GM12878 (cell line): ENCODE results near the gene ANKRD65. TPM values are rescaled to one million over a fixed set of nuclear protein-coding genes. Genes with fewer than 3 reads are reported as not detected.
A peak's percentile ranks its signal among the peaks of the same experiment; 100 is the strongest.

ENCODE experiments used
- ASH2L ChIP-seq: fragments of 300-600, 200-600 bp; sonication (generic); IDR thresholded peaks from 2 replicates; pipeline ENCODE4 v1.6.1; 2017; ENCODE audit warnings: low read depth, mild to moderate bottlenecking, borderline replicate concordance
- BHLHE40 ChIP-seq, 2 experiments: fragments of 450-650 bp in 1 of 2; IDR thresholded peaks; 2 replicates each; pipeline ENCODE4 v1.6.1; 2011 to 2017; ENCODE audit warnings: low read depth in 2 of 2, borderline replicate concordance in 1 of 2, improper control_type of control experiment in 1 of 2, low read length in 1 of 2, mild to moderate bottlenecking in 1 of 2
- CBX3 ChIP-seq: fragments of 200-600 bp; sonication (generic); IDR thresholded peaks from 2 replicates; pipeline ENCODE4 v1.6.1; 2016; ENCODE audit warnings: low read depth, borderline replicate concordance
- CHD2 ChIP-seq: IDR thresholded peaks from 2 replicates; pipeline ENCODE4 v1.6.1; 2011; ENCODE audit warnings: low read depth, low read length, improper control_type of control experiment, borderline replicate concordance
- KDM1A ChIP-seq: fragments of 200-600 bp; sonication (generic); IDR thresholded peaks from 2 replicates; pipeline ENCODE4 v1.6.1; 2016; ENCODE audit warnings: borderline replicate concordance
- KLF5 ChIP-seq: fragments of 450-650 bp; IDR thresholded peaks from 2 replicates; pipeline ENCODE4 v1.6.1; 2014; ENCODE audit warnings: mild to moderate bottlenecking; ENCODE audit not compliant: partially characterized antibody
- RAD21 ChIP-seq: IDR thresholded peaks from 2 replicates; pipeline ENCODE4 v1.6.1; 2011; ENCODE audit warnings: mild to moderate bottlenecking, low read depth, low read length, moderate library complexity; ENCODE audit not compliant: insufficient read depth
- RB1 ChIP-seq: fragments of 450-650 bp; formaldehyde crosslinking; IDR thresholded peaks from 2 replicates; pipeline ENCODE4 v1.6.1; 2017; ENCODE audit warnings: mild to moderate bottlenecking, borderline replicate concordance
- RBBP5 ChIP-seq: fragments of 200-600 bp; sonication (generic); conservative IDR thresholded peaks from 2 replicates; pipeline ENCODE4 v1.6.1; 2016
- SREBF2 ChIP-seq: IDR thresholded peaks from 2 replicates; pipeline ENCODE4 v1.6.1; 2012; ENCODE audit warnings: mild to moderate bottlenecking, low read length
- ZNF274 ChIP-seq: IDR thresholded peaks from one replicate; pipeline ENCODE4 v1.8.0; 2011; ENCODE audit not compliant: insufficient read length, insufficient read depth
- polyA plus RNA-seq, 11 experiments: library from polyadenylated mRNA; depleted of rRNA in 4 of 11; unstranded in 6 of 11; stranded (reverse) in 5 of 11; fragments of >200 nt; fragmentation: Nextera tagmentation in 4 of 11; fragmentation: Illumina TruSeq in 1 of 11; extraction: Ambion mirVana in 4 of 11; extraction: Trizol in 1 of 11; gene quantifications; 1 replicate in 1 of 11; 2 replicates in 10 of 11; pipeline versions ENCODE4 v1.2.1 to v1.2.3, GENCODE V29; 2011 to 2016; ENCODE audit warnings: inconsistent platforms in 2 of 11, missing spikeins in 2 of 11, low read depth in 1 of 11
- total RNA-seq, 4 experiments: library from RNA; depleted of rRNA in 3 of 4; stranded (reverse); fragments of >200 nt in 3 of 4; fragmentation: Illumina TruSeq in 1 of 4; extraction: Trizol in 1 of 4; gene quantifications; 2 replicates each; pipeline versions ENCODE4 v1.2.1 to v1.2.3, GENCODE V29; 2013 to 2021
- TF ChIP-seq, protein P1 (sequence below): fragments of 450-650 bp; IDR thresholded peaks from 2 replicates; pipeline ENCODE4 v1.6.1; 2018; ENCODE audit warnings: mild to moderate bottlenecking, low read depth, moderate library complexity; ENCODE audit not compliant: partially characterized antibody
- TF ChIP-seq, protein P2 (sequence below): IDR thresholded peaks from 2 replicates; pipeline ENCODE4 v1.6.1; 2012; ENCODE audit warnings: low read depth, low read length, improper control_type of control experiment
- TF ChIP-seq, protein P3 (sequence below): fragments of 450-650 bp; IDR thresholded peaks from 2 replicates; pipeline ENCODE4 v1.6.1; 2016; ENCODE audit warnings: mild to moderate bottlenecking, moderate library complexity, borderline replicate concordance
- TF ChIP-seq, protein P4 (sequence below): IDR thresholded peaks from 2 replicates; pipeline ENCODE4 v1.6.1; 2011; ENCODE audit warnings: mild to moderate bottlenecking, low read depth, low read length, moderate library complexity; ENCODE audit not compliant: insufficient replicate concordance

Gene ANKRD65
- total and polyA plus RNA-seq, 10 of the 15 experiments (the other 5 are each of a cell fraction or from before 2014, with no cell fraction given): 0.05 to 2.8 (median 0.37) TPM

DNA sequence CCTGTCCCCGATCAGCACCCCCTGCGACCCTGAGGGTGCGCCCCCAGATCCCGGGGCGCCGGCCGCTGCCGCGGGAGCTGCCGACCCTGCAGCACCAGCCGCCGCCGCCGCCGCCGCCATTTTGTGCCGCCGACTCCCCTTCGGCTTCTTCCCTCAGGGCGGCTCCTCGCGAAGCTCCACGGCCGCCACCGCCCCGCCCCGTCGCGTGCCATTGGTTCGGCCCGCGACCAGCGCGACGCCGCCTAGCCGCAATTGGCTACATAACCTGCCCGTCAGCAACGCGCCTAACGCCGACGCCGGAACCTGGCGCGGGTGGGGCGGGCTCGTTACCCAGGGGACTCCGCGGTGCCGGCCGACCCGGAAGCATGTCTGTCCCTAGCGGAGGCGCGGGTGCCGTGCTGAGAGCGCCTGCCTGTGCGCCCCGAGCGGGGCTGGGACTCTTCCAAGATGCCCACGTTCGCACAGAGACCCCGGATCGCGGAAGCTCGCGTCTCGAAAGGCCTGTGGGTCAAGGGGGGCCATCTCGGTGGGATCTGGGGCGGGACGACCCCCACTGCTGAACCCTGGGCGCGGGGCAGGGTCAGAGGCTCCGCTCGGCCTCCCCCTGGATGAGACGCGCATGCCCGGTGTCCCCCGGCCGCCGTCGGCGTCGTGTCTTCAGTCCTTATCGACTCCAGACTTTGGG lies 21.7 kb downstream of the ANKRD65 start, which contains the start of gene CCNL2 (continued):
- TF ChIP-seq, protein P1, sequence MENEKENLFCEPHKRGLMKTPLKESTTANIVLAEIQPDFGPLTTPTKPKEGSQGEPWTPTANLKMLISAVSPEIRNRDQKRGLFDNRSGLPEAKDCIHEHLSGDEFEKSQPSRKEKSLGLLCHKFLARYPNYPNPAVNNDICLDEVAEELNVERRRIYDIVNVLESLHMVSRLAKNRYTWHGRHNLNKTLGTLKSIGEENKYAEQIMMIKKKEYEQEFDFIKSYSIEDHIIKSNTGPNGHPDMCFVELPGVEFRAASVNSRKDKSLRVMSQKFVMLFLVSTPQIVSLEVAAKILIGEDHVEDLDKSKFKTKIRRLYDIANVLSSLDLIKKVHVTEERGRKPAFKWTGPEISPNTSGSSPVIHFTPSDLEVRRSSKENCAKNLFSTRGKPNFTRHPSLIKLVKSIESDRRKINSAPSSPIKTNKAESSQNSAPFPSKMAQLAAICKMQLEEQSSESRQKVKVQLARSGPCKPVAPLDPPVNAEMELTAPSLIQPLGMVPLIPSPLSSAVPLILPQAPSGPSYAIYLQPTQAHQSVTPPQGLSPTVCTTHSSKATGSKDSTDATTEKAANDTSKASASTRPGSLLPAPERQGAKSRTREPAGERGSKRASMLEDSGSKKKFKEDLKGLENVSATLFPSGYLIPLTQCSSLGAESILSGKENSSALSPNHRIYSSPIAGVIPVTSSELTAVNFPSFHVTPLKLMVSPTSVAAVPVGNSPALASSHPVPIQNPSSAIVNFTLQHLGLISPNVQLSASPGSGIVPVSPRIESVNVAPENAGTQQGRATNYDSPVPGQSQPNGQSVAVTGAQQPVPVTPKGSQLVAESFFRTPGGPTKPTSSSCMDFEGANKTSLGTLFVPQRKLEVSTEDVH: no peak
- TF ChIP-seq ZNF274 (no peak), ASH2L (0 out of 2 replicates have a peak, but pooled peaks have one; percentile 6), KLF5 (peak; percentile 77), RBBP5 (no peak), RAD21 (no peak), RB1 (peak; percentile 64; the same call in 1 of the 2 replicates), KDM1A (no peak), SREBF2 (no peak), BHLHE40 (IDR thresholded peaks at IDR 0.05; ENCODE audit: borderline replicate concordance in 1 of 2, low read depth in 2 of 2, low read length in 1 of 2) (peak; percentile 70 to 93), CBX3 (no peak), CHD2 (peak; percentile 97)
- TF ChIP-seq, protein P2, sequence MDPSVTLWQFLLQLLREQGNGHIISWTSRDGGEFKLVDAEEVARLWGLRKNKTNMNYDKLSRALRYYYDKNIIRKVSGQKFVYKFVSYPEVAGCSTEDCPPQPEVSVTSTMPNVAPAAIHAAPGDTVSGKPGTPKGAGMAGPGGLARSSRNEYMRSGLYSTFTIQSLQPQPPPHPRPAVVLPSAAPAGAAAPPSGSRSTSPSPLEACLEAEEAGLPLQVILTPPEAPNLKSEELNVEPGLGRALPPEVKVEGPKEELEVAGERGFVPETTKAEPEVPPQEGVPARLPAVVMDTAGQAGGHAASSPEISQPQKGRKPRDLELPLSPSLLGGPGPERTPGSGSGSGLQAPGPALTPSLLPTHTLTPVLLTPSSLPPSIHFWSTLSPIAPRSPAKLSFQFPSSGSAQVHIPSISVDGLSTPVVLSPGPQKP: peak; percentile 71
- TF ChIP-seq, protein P3, sequence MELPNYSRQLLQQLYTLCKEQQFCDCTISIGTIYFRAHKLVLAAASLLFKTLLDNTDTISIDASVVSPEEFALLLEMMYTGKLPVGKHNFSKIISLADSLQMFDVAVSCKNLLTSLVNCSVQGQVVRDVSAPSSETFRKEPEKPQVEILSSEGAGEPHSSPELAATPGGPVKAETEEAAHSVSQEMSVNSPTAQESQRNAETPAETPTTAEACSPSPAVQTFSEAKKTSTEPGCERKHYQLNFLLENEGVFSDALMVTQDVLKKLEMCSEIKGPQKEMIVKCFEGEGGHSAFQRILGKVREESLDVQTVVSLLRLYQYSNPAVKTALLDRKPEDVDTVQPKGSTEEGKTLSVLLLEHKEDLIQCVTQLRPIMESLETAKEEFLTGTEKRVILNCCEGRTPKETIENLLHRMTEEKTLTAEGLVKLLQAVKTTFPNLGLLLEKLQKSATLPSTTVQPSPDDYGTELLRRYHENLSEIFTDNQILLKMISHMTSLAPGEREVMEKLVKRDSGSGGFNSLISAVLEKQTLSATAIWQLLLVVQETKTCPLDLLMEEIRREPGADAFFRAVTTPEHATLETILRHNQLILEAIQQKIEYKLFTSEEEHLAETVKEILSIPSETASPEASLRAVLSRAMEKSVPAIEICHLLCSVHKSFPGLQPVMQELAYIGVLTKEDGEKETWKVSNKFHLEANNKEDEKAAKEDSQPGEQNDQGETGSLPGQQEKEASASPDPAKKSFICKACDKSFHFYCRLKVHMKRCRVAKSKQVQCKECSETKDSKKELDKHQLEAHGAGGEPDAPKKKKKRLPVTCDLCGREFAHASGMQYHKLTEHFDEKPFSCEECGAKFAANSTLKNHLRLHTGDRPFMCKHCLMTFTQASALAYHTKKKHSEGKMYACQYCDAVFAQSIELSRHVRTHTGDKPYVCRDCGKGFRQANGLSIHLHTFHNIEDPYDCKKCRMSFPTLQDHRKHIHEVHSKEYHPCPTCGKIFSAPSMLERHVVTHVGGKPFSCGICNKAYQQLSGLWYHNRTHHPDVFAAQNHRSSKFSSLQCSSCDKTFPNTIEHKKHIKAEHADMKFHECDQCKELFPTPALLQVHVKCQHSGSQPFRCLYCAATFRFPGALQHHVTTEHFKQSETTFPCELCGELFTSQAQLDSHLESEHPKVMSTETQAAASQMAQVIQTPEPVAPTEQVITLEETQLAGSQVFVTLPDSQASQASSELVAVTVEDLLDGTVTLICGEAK: peak; percentile 83
- TF ChIP-seq, protein P4, sequence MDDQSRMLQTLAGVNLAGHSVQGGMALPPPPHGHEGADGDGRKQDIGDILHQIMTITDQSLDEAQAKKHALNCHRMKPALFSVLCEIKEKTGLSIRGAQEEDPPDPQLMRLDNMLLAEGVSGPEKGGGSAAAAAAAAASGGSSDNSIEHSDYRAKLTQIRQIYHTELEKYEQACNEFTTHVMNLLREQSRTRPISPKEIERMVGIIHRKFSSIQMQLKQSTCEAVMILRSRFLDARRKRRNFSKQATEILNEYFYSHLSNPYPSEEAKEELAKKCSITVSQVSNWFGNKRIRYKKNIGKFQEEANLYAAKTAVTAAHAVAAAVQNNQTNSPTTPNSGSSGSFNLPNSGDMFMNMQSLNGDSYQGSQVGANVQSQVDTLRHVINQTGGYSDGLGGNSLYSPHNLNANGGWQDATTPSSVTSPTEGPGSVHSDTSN: peak; percentile 98
